A549 treated with DMSO at 1 μM for 4 hours (cell line): ENCODE results near the gene PLA2G3. TPM values are rescaled to one million over a fixed set of nuclear protein-coding genes. Genes with fewer than 3 reads are reported as not detected.

Experiments
- total RNA-seq: library from RNA; stranded (reverse); fragments of 200-300 nt; extraction: Qiagen RNA extraction; gene quantifications from 5 replicates; pipeline ENCODE4 v1.2.3, GENCODE V29; 2022; ENCODE audit warnings: low read depth

Gene PLA2G3
- total RNA-seq, result not detected in 5 replicates

GRCh38 chr22:31139866-31140716 is at the start of gene PLA2G3:
TSS of gene PLA2G3 (minus strand) at chr22:31140508. CDS start at chr22:31140354, 154 bp downstream.

GRCh38 chr22:31122532-31123291 is 17.6 kb downstream of the PLA2G3 start, which contains the start of gene INPP5J:
TSS of gene INPP5J (plus strand) at chr22:31122966. CDS start at chr22:31123015, 49 bp downstream.

GRCh38 chr22:31107178-31107893 is 33.0 kb downstream of the PLA2G3 start, which contains the start of gene SELENOM:
TSS of gene SELENOM (minus strand) at chr22:31107568. CDS start at chr22:31107505, 63 bp downstream.

Other genes with a start within 250 kb of the PLA2G3 start
- gene MORC2, start 171.7 kb downstream of the PLA2G3 start, total RNA-seq, result 11.7 to 17.2 TPM (median 15.8 TPM) in 5 replicates
- gene TUG1, start 171.2 kb downstream of the PLA2G3 start, total RNA-seq, result 29.8 to 36.0 TPM (median 33.7 TPM) in 5 replicates
- 24.5 to 37.9 TPM (median 34.7 TPM) in 5 replicates for gene SMTN, start 59.2 kb downstream of the PLA2G3 start, total RNA-seq
- gene SELENOM, start 32.9 kb downstream of the PLA2G3 start, total RNA-seq, result 65.3 to 74.2 TPM (median 66.6 TPM) in 5 replicates
- gene INPP5J, start 17.5 kb downstream of the PLA2G3 start, total RNA-seq, result 0.55 to 0.80 TPM (median 0.68 TPM) in 5 replicates
- 22.7 to 26.8 TPM (median 25.9 TPM) in 5 replicates for gene RNF185, start 19.7 kb upstream of the PLA2G3 start, total RNA-seq
- gene LIMK2, start 71.8 kb upstream of the PLA2G3 start, total RNA-seq, result 7.6 to 9.2 TPM (median 8.5 TPM) in 5 replicates
- 1.2 to 2.1 TPM (median 1.3 TPM) in 5 replicates for gene PIK3IP1, start 152.0 kb upstream of the PLA2G3 start, total RNA-seq
- gene PATZ1, start 205.8 kb upstream of the PLA2G3 start, total RNA-seq, result 19.9 to 22.1 TPM (median 21.2 TPM) in 5 replicates